SK-N-SH (cell line): ENCODE results near the gene PPP1R14C. TPM values are rescaled to one million over a fixed set of nuclear protein-coding genes. Genes with fewer than 3 reads are reported as not detected.

Source experiments
- CTCF ChIA-PET: fragments of 300-600, 350-600 bp; formaldehyde crosslinking; extraction: SDS; loops from one replicate; lab custom pipeline; 2021; lab: Yijun Ruan, JAX
- POLR2A ChIA-PET: fragments of 350-600 bp; sonication (Branson Sonifier 250); formaldehyde crosslinking; extraction: SDS; loops from one replicate; lab custom pipeline; 2020; ENCODE audit warnings: antibody characterized with exemption, inconsistent platforms; lab: Yijun Ruan, JAX
- DNase-seq: peaks from one replicate; pipeline ENCODE4 v3.0.0; 2012
- H2AFZ ChIP-seq: fragments of 200-600 bp; sonication (generic); 2 replicates; pipeline ENCODE4 v1.8.1; 2016; ENCODE audit warnings: antibody characterized with exemption, mild to moderate bottlenecking, low read depth
- H3F3A ChIP-seq: fragments of 200-600 bp; sonication (generic); replicated peaks from 2 replicates; pipeline ENCODE3; 2016; ENCODE audit warnings: antibody characterized with exemption, mild to moderate bottlenecking; ENCODE audit not compliant: insufficient read depth
- H3K27ac ChIP-seq, 2 experiments: fragments of 200-500 bp in 1 of 2; fragments of 200-600 bp in 1 of 2; sonication (Bioruptor generic) in 1 of 2; sonication (generic), shearing (Covaris generic) in 1 of 2; 2 replicates each; pipeline versions ENCODE4 v1.5.1 to v1.6.1; 2014 to 2016; ENCODE audit warnings: low read depth in 2 of 2, inconsistent platforms in 1 of 2, low read length in 1 of 2, mild to moderate bottlenecking in 1 of 2, mixed read lengths in 1 of 2
- H3K27me3 ChIP-seq: fragments of 200-600 bp; sonication (generic), shearing (Covaris generic); 2 replicates; pipeline ENCODE4 v1.6.1; 2016; ENCODE audit warnings: mixed run types; ENCODE audit not compliant: insufficient read depth
- H3K36me3 ChIP-seq, 2 experiments: fragments of 200-500 bp in 1 of 2; fragments of 200-600 bp in 1 of 2; sonication (Bioruptor generic) in 1 of 2; sonication (generic) in 1 of 2; replicated peaks in 1 of 2; 2 replicates each; pipeline versions ENCODE3 to v1.5.1; 2014 to 2016; ENCODE audit warnings: low read length in 1 of 2, mild to moderate bottlenecking in 1 of 2; ENCODE audit not compliant: insufficient read depth in 2 of 2, control insufficient read depth in 1 of 2
- H3K4me1 ChIP-seq, 2 experiments: fragments of 200-500 bp in 1 of 2; fragments of 200-600 bp in 1 of 2; sonication (Bioruptor generic) in 1 of 2; sonication (generic), shearing (Covaris generic) in 1 of 2; 2 replicates each; pipeline versions ENCODE4 v1.5.1 to v1.6.1; 2014 to 2016; ENCODE audit warnings: low read depth in 1 of 2, low read length in 1 of 2, mixed run types in 1 of 2; ENCODE audit not compliant: insufficient read depth in 2 of 2, control insufficient read depth in 1 of 2
- H3K4me2 ChIP-seq: fragments of 200-600 bp; sonication (generic), shearing (Covaris generic); 2 replicates; pipeline ENCODE4 v1.6.1; 2017; ENCODE audit warnings: mixed run types
- H3K4me3 ChIP-seq, 2 experiments: fragments of 200-500 bp in 1 of 2; fragments of 200-600 bp in 1 of 2; sonication (Bioruptor generic) in 1 of 2; sonication (generic), shearing (Covaris generic) in 1 of 2; 2 replicates each; pipeline versions ENCODE4 v1.5.1 to v1.8.1; 2014 to 2016; ENCODE audit warnings: low read depth in 2 of 2, inconsistent platforms in 1 of 2, low read length in 1 of 2, mild to moderate bottlenecking in 1 of 2, mixed read lengths in 1 of 2, moderate library complexity in 1 of 2
- H3K79me2 ChIP-seq: fragments of 200-600 bp; sonication (generic); 2 replicates; pipeline ENCODE4 v1.8.1; 2017; ENCODE audit warnings: mild to moderate bottlenecking; ENCODE audit not compliant: insufficient read depth
- H3K9ac ChIP-seq: fragments of 200-600 bp; sonication (generic); 2 replicates; pipeline ENCODE4 v1.6.1; 2017; ENCODE audit warnings: mixed run types
- H3K9me2 ChIP-seq: fragments of 200-600 bp; sonication (generic); 2 replicates; pipeline ENCODE4 v1.6.1; 2017; ENCODE audit warnings: mixed run types
- H3K9me3 ChIP-seq: fragments of 200-600 bp; sonication (generic); 2 replicates; pipeline ENCODE4 v1.6.1; 2017; ENCODE audit warnings: mixed run types, mild to moderate bottlenecking, moderate library complexity
- H4K20me1 ChIP-seq: fragments of 200-600 bp; sonication (generic); 2 replicates; pipeline ENCODE4 v1.6.1; 2017; ENCODE audit warnings: mild to moderate bottlenecking, mixed run types; ENCODE audit not compliant: insufficient read depth
- CHD2 ChIP-seq: fragments of 150-350 bp; IDR thresholded peaks from 2 replicates; pipeline ENCODE4 v1.6.1; 2018; ENCODE audit warnings: low read length; ENCODE audit not compliant: partially characterized antibody
- ELF1 ChIP-seq: IDR thresholded peaks from 2 replicates; pipeline ENCODE4 v1.4.0; 2012
- EZH2phosphoT487 ChIP-seq: fragments of 200-600 bp; sonication (generic); IDR thresholded peaks from 2 replicates; pipeline ENCODE4 v1.6.1; 2017; ENCODE audit warnings: low read depth, mixed run types, mild to moderate bottlenecking, antibody characterized with exemption, moderate library complexity, borderline replicate concordance
- FOXJ3 ChIP-seq: sonication (generic); formaldehyde crosslinking; IDR thresholded peaks from 2 replicates; pipeline ENCODE4 v1.5.1; 2020; ENCODE audit warnings: mild to moderate bottlenecking, missing genetic modification reagents
- GATA2 ChIP-seq: sonication (generic); formaldehyde crosslinking; IDR thresholded peaks from 2 replicates; pipeline ENCODE4 v1.5.0; 2020; ENCODE audit warnings: mild to moderate bottlenecking, missing genetic modification reagents
- MXI1 ChIP-seq: IDR thresholded peaks from 2 replicates; pipeline ENCODE4 v1.6.1; 2012; ENCODE audit warnings: mild to moderate bottlenecking, low read depth, low read length, improper control_type of control experiment
- NFIC ChIP-seq: IDR thresholded peaks from 2 replicates; pipeline ENCODE4 v1.4.0; 2012; ENCODE audit warnings: borderline replicate concordance
- POLR2AphosphoS5 ChIP-seq: IDR thresholded peaks from 2 replicates; pipeline ENCODE4 v1.6.1; 2012; ENCODE audit warnings: low read depth, low read length
- RCOR1 ChIP-seq: fragments of 150-350 bp; IDR thresholded peaks from 2 replicates; pipeline ENCODE4 v1.6.1; 2017; ENCODE audit warnings: antibody characterized with exemption, low read length
- SMC3 ChIP-seq: IDR thresholded peaks from 2 replicates; pipeline ENCODE4 v1.6.1; 2012; ENCODE audit warnings: low read depth, low read length, improper control_type of control experiment
- TAF1 ChIP-seq: IDR thresholded peaks from 2 replicates; pipeline ENCODE4 v1.6.1; 2012; ENCODE audit warnings: low read depth, mild to moderate bottlenecking, low read length, moderate library complexity, borderline replicate concordance
- TEAD4 ChIP-seq: IDR thresholded peaks from 2 replicates; pipeline ENCODE4 v1.4.0; 2012; ENCODE audit warnings: mild to moderate bottlenecking, borderline replicate concordance; ENCODE audit not compliant: insufficient read depth
- WGBS: methylation state at CpG from one replicate; pipeline ENCODE4 v1.1.6; 2017; ENCODE audit warnings: low lambda C conversion rate; 5-methylcytosine and 5-hydroxymethylcytosine counted together
- polyA plus RNA-seq, 3 experiments: library from polyadenylated mRNA; depleted of rRNA; stranded (reverse); fragments of >200 nt; gene quantifications; 2 replicates each; pipeline ENCODE4 v1.2.3, GENCODE V29; 2012
- TF ChIP-seq, protein P1 (sequence below): IDR thresholded peaks from 2 replicates; pipeline ENCODE4; 2012
- TF ChIP-seq, protein P2 (sequence below): fragments of 150-350 bp; IDR thresholded peaks from 2 replicates; pipeline ENCODE4 v1.6.1; 2017; ENCODE audit warnings: antibody characterized with exemption, low read length, low read depth, borderline replicate concordance
- TF ChIP-seq, protein P3 (sequence below): IDR thresholded peaks from 2 replicates; pipeline ENCODE4 v1.6.1; 2012; ENCODE audit warnings: mild to moderate bottlenecking, low read depth, low read length, moderate library complexity

The PPP1R14C gene
- polyA plus RNA-seq, 1 of the 3 experiments (the other 2 are of a cell fraction) = not detected

DNA sequence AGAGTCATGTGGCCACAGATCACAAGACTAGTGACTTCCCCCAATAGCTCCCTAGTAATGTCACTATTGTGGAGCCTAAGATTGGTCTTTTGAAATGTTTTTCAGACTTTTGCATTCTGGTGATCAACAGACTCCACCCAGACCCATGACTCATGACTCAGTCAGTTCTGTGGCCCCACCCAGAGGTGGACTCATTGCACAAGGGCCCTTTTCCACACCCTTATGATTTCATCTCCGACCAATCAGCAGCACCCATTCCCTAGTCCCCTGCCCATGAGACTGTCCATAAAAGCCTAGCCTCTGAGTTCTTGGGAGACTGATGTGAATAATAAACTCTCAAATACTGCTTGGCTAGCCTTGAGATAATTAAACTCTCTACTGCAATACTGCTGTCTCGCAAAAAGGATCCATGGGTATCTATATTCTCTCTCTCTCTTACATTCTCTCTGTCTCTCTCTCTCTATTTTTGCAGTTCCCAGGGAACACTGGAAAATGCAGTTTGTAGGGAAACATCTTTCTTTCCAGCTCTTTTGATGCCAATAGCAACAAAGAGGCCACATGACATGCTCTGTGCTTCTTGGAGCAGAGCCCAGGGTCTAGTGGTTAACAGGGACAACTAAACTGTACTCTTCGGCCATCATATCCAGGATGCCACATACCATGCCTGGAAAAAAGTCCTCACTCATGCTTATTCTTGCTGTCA, 154.6 kb downstream of the PPP1R14C start:
- Histone ChIP-seq H4K20me1 (no peaks in the 10 kb centered on the region), H3K36me3 (no peaks in the 10 kb centered on the region), H3K27ac (no peak overlapping the region), H3K27me3 (peaks cover 5% of the 10 kb centered on the region; the same call in 1 of the 2 replicates), H3K9me3 (no peaks in the 10 kb centered on the region), H3K4me1 (no peaks in the 10 kb centered on the region; a peak in 1 of 4 replicates), H3F3A (no peaks in the 10 kb centered on the region), H3K9ac (no peak overlapping the region), H2AFZ (no peak overlapping the region), H3K4me2 (no peak overlapping the region), H3K9me2 (no peaks in the 10 kb centered on the region), H3K79me2 (no peaks in the 10 kb centered on the region), H3K4me3 (no peak overlapping the region)
- no peak for DNase-seq
- POLR2A ChIA-PET = no interaction called here
- TF ChIP-seq SMC3 = no peak
- no peak for TF ChIP-seq NFIC
- TF ChIP-seq, protein P1, sequence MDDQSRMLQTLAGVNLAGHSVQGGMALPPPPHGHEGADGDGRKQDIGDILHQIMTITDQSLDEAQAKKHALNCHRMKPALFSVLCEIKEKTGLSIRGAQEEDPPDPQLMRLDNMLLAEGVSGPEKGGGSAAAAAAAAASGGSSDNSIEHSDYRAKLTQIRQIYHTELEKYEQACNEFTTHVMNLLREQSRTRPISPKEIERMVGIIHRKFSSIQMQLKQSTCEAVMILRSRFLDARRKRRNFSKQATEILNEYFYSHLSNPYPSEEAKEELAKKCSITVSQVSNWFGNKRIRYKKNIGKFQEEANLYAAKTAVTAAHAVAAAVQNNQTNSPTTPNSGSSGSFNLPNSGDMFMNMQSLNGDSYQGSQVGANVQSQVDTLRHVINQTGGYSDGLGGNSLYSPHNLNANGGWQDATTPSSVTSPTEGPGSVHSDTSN = no peak
- TF ChIP-seq TEAD4 = no peak
- no peak for TF ChIP-seq CHD2
- TF ChIP-seq RCOR1 = no peak
- no peak for TF ChIP-seq POLR2AphosphoS5
- no peak for TF ChIP-seq FOXJ3 (CRISPR knock-in tag)
- TF ChIP-seq, protein P2, sequence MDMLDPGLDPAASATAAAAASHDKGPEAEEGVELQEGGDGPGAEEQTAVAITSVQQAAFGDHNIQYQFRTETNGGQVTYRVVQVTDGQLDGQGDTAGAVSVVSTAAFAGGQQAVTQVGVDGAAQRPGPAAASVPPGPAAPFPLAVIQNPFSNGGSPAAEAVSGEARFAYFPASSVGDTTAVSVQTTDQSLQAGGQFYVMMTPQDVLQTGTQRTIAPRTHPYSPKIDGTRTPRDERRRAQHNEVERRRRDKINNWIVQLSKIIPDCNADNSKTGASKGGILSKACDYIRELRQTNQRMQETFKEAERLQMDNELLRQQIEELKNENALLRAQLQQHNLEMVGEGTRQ = no peak
- no peak for TF ChIP-seq EZH2phosphoT487
- no peak for TF ChIP-seq TAF1
- TF ChIP-seq MXI1 = no peak
- TF ChIP-seq GATA2 (CRISPR knock-in tag) = no peak
- TF ChIP-seq, protein P3, sequence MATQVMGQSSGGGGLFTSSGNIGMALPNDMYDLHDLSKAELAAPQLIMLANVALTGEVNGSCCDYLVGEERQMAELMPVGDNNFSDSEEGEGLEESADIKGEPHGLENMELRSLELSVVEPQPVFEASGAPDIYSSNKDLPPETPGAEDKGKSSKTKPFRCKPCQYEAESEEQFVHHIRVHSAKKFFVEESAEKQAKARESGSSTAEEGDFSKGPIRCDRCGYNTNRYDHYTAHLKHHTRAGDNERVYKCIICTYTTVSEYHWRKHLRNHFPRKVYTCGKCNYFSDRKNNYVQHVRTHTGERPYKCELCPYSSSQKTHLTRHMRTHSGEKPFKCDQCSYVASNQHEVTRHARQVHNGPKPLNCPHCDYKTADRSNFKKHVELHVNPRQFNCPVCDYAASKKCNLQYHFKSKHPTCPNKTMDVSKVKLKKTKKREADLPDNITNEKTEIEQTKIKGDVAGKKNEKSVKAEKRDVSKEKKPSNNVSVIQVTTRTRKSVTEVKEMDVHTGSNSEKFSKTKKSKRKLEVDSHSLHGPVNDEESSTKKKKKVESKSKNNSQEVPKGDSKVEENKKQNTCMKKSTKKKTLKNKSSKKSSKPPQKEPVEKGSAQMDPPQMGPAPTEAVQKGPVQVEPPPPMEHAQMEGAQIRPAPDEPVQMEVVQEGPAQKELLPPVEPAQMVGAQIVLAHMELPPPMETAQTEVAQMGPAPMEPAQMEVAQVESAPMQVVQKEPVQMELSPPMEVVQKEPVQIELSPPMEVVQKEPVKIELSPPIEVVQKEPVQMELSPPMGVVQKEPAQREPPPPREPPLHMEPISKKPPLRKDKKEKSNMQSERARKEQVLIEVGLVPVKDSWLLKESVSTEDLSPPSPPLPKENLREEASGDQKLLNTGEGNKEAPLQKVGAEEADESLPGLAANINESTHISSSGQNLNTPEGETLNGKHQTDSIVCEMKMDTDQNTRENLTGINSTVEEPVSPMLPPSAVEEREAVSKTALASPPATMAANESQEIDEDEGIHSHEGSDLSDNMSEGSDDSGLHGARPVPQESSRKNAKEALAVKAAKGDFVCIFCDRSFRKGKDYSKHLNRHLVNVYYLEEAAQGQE = no peak
- no peak for TF ChIP-seq ELF1
- WGBS = 1% methylated on average over 3 of the region's 3 CpGs
- CTCF ChIA-PET = no interaction called here
